H1 (cell line): ENCODE results near the gene DOLK.

ENCODE experiments used
- CTBP2 ChIP-seq: IDR thresholded peaks from 2 replicates; pipeline ENCODE4 v1.7.0; 2011; ENCODE audit warnings: borderline replicate concordance, mild to moderate bottlenecking, moderate library complexity, mixed read lengths, low read length; ENCODE audit not compliant: insufficient read depth, insufficient read length
- CTCF ChIP-seq, 3 experiments: IDR thresholded peaks; 1 replicate in 2 of 3; 2 replicates in 1 of 3; pipeline versions ENCODE4 v1.5.1 to v1.6.1; 2011; ENCODE audit warnings: low read length in 3 of 3, mild to moderate bottlenecking in 3 of 3, inconsistent platforms in 2 of 3, low read depth in 1 of 3, moderate library complexity in 1 of 3; ENCODE audit not compliant: insufficient read depth in 1 of 3; ENCODE audit errors: control extremely low read depth in 1 of 3
- EZH2 ChIP-seq: fragments of 200-600 bp; sonication (generic); IDR thresholded peaks from 2 replicates; pipeline ENCODE4 v1.7.1; 2012; ENCODE audit warnings: low read depth, mild to moderate bottlenecking, moderate library complexity, low read length, inconsistent platforms; ENCODE audit not compliant: severe bottlenecking
- POLR2AphosphoS5 ChIP-seq: IDR thresholded peaks from 2 replicates; pipeline ENCODE4 v1.6.1; 2011; ENCODE audit warnings: low read depth, low read length
- RXRA ChIP-seq: IDR thresholded peaks from 2 replicates; pipeline ENCODE4 v1.6.1; 2011; ENCODE audit warnings: low read depth, mild to moderate bottlenecking, low read length, moderate library complexity; ENCODE audit not compliant: insufficient read depth

GRCh38 chr9:128928624-128929023, 18.8 kb downstream of the DOLK start:
- TF ChIP-seq CTCF (IDR thresholded peaks at IDR 0.05; ENCODE audit: control extremely low read depth in 1 of 3, insufficient read depth in 1 of 3, low read depth in 1 of 3, low read length in 3 of 3) (no peak), CTBP2 (no peak), POLR2AphosphoS5 (no peak), RXRA (no peak), EZH2 (no peak)
